ENCODE data around the gene MNX1. TPM values are rescaled to one million over a fixed set of nuclear protein-coding genes. Genes with fewer than 3 reads are reported as not detected.

Gene MNX1
- total RNA-seq, 4 donors from 2014 or later, result 0.28 TPM; not detected in 3

- Histone ChIP-seq H3K9me3 (no peaks in the 10 kb centered on the region), H3K4me3 (no peak overlapping the region), H3K36me3 (no peaks in the 10 kb centered on the region), H3K27ac (no peak overlapping the region), H3K27me3 (peaks cover 0 to 14% of the 10 kb centered on the region in 2 donors), H3K4me1 (no peaks in the 10 kb centered on the region)
- DNase-seq, result no peak
- TF ChIP-seq POLR2A (IDR thresholded peaks at IDR 0.05) (no peak), CTCF (IDR thresholded peaks at IDR 0.05) (no peak)
- intact Hi-C loops (cut with DNase I; ENCODE audit: low total_unique reads), result no loop called here
Measured at GRCh38 chr7:157032644-157033482, 22.4 kb upstream of the MNX1 start.

- no peaks in the 10 kb centered on the region for H3K4me1 ChIP-seq
- no peak overlapping the region for H3K27ac ChIP-seq
- no peak for TF ChIP-seq CTCF (IDR thresholded peaks at IDR 0.05)
- TF ChIP-seq POLR2A (IDR thresholded peaks at IDR 0.05), result no peak
- no peak for DNase-seq
- H3K9me3 ChIP-seq, result no peaks in the 10 kb centered on the region
- intact Hi-C loops (cut with DNase I; ENCODE audit: low total_unique reads), result no loop called here
- no peak overlapping the region for H3K4me3 ChIP-seq
- H3K27me3 ChIP-seq, result peaks cover 0 to 15% of the 10 kb centered on the region in 2 donors
- no peaks in the 10 kb centered on the region for H3K36me3 ChIP-seq
Measured at GRCh38 chr7:157032128-157032527, 21.7 kb upstream of the MNX1 start.

GRCh38 chr7:157028199-157028903, 17.9 kb upstream of the MNX1 start:
- peaks cover 0 to 40% of the 10 kb centered on the region in 2 donors for H3K27me3 ChIP-seq
- no peak overlapping the region for H3K4me3 ChIP-seq
- no peak for TF ChIP-seq CTCF (IDR thresholded peaks at IDR 0.05)
- no peak for TF ChIP-seq POLR2A (IDR thresholded peaks at IDR 0.05)
- no peaks in the 10 kb centered on the region for H3K9me3 ChIP-seq
- no peaks in the 10 kb centered on the region for H3K4me1 ChIP-seq
- H3K36me3 ChIP-seq, result no peaks in the 10 kb centered on the region
- no peak for DNase-seq
- H3K27ac ChIP-seq, result no peak overlapping the region
- intact Hi-C loops (cut with DNase I; ENCODE audit: low total_unique reads), result no loop called here

GRCh38 chr7:157027568-157028198, 17.2 kb upstream of the MNX1 start:
- H3K9me3 ChIP-seq, result no peaks in the 10 kb centered on the region
- H3K27me3 ChIP-seq, result peaks cover 0 to 47% of the 10 kb centered on the region in 2 donors
- TF ChIP-seq POLR2A (IDR thresholded peaks at IDR 0.05), result no peak
- TF ChIP-seq CTCF (IDR thresholded peaks at IDR 0.05), result no peak
- no peak overlapping the region for H3K27ac ChIP-seq
- intact Hi-C loops (cut with DNase I; ENCODE audit: low total_unique reads), result no loop called here
- no peaks in the 10 kb centered on the region for H3K4me1 ChIP-seq
- H3K36me3 ChIP-seq, result no peaks in the 10 kb centered on the region
- no peak for DNase-seq
- H3K4me3 ChIP-seq, result no peak overlapping the region

All from uterus (tissue), 4 donors.